Esophagus muscularis mucosa (tissue), 4 donors: Measurements from ENCODE around the gene CDC20B.

Experiments
- CTCF ChIP-seq, 3 experiments: fragments of 200-600 bp in 2 of 3; fragments of 450-650 bp in 1 of 3; sonication (generic) in 2 of 3; IDR thresholded peaks; one replicate each; pipeline ENCODE4 v1.5.1; 2017 to 2019; ENCODE audit warnings: antibody characterized with exemption in 3 of 3, mild to moderate bottlenecking in 2 of 3, moderate library complexity in 1 of 3
- EP300 ChIP-seq: sonication (generic); formaldehyde crosslinking; IDR thresholded peaks from one replicate; pipeline ENCODE4 v1.6.1; 2017; ENCODE audit warnings: antibody characterized with exemption
- POLR2A ChIP-seq: fragments of 450-650 bp; IDR thresholded peaks from one replicate; pipeline ENCODE4 v1.6.1; 2017; ENCODE audit warnings: antibody characterized with exemption, moderate library complexity, mild to moderate bottlenecking, low read depth

- TF ChIP-seq CTCF (IDR thresholded peaks at IDR 0.05): no peak
- no peak for TF ChIP-seq POLR2A
- no peak for TF ChIP-seq EP300
Measured at GRCh38 chr5:55175781-55176175, 2.8 kb upstream of the CDC20B start.
